GM10266 (cell line): ENCODE measurements around the gene ITGA3.

Source experiments
- DNase-seq: peaks from one replicate; pipeline ENCODE4 v3.0.0; 2012; ENCODE audit errors: extremely low spot score
- TF ChIP-seq, protein P1 (sequence below): IDR thresholded peaks from 2 replicates; pipeline ENCODE4 v1.5.1; 2012; ENCODE audit warnings: mild to moderate bottlenecking, low read depth; ENCODE audit not compliant: control insufficient read depth, insufficient read depth; ENCODE audit errors: missing control alignments

ITGA3 gene

DNA sequence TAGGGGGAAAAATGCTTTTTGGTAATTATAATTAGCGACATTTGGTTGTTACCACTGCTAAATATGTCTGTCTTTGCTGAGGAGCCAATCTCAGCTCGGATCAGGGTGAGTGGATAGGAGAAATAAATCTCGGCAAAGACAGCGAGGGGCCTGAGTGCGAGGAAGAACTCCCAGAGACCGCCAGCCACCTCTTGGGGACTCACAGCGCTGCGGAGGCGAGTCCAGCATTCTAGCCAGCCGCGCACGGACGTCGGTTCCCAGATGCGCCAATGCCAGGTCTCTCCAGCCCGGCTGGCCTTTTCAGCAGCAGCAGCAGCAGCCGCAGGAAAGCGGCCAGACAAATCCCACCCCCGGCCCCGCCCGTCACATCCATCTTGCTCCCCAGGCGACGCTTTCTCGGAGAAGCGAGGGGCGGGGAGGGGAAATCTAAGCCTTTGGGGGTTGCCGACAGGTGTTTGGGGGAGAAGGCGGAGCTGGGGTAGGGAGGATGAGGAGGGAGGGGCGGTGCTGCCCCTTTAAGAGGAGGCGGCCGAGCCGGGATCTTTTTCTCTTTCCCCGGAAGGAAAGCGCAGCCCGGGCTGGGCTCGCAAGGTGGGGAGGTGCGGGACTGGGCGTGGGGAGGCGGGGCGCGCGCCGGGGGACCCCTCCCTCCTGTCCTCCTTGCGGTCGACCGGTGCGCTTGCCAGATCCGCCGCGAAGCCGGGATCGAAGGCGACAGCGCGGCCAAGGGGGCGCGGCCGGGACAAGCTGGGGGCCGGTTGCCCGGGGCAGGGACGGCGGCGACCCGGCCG is at the start of gene ITGA3:
ITGA3 (plus strand) TSS at position 685 of the 791 bp plus-strand sequence. CDS start 330 bp downstream, outside the sequence.
- TF ChIP-seq, protein P1, sequence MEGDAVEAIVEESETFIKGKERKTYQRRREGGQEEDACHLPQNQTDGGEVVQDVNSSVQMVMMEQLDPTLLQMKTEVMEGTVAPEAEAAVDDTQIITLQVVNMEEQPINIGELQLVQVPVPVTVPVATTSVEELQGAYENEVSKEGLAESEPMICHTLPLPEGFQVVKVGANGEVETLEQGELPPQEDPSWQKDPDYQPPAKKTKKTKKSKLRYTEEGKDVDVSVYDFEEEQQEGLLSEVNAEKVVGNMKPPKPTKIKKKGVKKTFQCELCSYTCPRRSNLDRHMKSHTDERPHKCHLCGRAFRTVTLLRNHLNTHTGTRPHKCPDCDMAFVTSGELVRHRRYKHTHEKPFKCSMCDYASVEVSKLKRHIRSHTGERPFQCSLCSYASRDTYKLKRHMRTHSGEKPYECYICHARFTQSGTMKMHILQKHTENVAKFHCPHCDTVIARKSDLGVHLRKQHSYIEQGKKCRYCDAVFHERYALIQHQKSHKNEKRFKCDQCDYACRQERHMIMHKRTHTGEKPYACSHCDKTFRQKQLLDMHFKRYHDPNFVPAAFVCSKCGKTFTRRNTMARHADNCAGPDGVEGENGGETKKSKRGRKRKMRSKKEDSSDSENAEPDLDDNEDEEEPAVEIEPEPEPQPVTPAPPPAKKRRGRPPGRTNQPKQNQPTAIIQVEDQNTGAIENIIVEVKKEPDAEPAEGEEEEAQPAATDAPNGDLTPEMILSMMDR: no peak

DNA sequence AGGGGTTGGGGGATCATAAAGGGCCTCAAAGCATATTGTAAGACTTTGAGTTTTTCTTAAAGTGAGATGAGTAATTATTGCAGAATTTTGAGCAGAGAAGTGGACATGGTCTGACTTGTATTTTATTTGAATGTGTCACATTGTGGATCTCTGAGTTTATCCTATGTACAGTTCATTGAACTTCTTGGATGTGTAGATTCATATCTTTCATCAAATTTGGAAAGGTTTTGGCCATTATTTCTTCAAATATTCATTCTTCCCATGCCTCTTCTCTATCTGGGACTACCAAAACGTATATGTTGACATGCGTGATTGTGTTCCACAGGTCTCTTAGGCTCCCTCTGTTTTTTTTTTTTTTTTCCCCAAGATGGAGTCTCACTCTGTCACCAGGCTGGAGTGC is 46.6 kb upstream of the ITGA3 start:
- TF ChIP-seq, protein P1: no peak

More for the DNA sequence above, at the start of gene ITGA3:
- DNase-seq: peak; percentile 75

DNA sequence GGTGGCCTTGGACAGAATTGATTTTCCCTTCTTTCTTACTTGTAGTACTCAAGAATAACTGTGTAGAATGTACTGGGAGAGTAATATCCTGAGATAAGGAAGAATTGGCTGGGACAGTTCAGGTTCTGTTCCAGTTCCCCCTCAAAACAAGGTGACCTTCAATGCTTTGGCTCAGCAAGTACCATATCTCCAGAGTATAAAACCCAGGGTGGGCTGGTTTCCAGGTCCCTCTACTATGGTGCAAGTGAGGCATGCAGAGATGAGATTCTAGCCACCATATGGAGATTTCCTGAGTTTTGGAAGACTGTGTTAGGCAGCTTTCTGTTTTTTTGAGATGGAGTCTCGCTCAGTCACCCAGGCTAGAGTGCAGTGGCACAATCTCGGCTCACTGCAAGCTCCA is 42.8 kb upstream of the ITGA3 start:
- TF ChIP-seq, protein P1: no peak
- no peak for DNase-seq

More for the DNA sequence above, 46.6 kb upstream of the ITGA3 start:
- DNase-seq: no peak

DNA sequence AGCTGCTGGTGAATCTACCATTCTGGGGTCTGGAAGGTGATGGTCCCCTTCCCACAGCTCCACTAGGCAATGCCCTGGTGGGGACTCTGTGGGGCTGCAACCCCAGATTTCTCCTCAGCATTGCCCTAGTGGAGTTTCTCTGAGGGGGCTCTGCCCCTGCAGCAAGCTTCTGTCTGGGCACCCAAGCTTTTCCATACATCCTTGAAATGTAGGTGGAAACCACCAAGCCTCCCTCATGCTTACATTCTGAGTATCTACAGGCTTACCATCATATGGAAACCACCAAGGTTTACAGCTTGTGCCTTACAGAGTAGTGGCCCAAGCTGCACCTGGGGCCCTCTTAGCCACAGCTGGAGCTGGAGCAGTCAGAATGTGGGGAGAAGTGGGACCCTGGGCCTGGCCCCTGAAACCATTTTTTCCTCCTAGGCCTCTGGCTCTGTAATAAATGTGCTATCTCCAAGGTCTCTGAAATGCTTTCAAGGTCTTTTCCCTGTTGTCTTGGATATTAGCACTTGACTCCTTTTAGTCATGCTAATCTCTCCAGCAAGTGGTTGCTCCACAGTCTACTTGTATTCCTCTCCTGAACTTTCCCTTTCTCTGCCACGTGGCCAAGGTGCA is 41.3 kb upstream of the ITGA3 start:
- no peak for DNase-seq
- TF ChIP-seq, protein P1: no peak

DNA sequence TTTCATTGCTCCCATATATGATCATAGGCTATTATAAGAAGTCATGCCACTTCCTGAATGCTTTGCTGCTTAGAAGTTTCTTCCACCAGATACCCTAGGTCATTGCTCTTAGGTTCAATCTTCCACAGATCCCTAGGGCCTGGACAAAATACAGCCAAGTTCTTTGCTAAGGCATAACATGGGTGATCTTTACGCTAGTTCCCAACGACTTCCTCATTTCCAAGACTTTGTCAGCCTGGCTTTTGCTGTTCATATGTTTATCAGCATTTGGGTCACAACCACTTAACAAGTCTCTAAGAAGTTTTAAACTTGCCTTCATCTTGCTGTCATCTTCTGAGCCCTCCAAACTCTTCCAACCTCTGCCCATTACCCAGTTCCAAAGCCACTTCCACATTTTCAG is 40.8 kb upstream of the ITGA3 start:
- TF ChIP-seq, protein P1: no peak
- DNase-seq: no peak

DNA sequence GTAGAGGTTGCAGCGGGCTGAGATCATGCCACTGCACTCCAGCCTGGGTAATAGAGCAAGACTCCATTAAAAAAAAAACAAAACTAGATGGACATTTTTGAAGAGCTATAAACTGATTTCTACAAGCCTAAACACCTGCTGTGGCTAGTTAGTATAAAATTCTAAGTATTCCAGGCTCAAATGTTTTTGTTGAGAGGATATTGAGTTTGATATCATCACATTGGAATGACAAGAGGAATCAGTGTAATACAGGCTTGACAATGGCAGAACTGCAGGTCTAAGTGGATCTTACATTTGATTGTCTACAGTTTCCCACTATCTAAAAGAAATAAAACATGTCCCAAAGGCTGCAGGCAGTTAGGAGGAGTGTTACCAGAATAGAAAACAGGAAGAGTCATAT is 37.0 kb upstream of the ITGA3 start:
- TF ChIP-seq, protein P1: no peak
- no peak for DNase-seq
